MM.1S (cell line): ENCODE results near the gene MDK.

Experiments
- DNase-seq: peaks from one replicate; pipeline ENCODE4 v3.0.0-alpha.2; 2015
- H2AFZ ChIP-seq: fragments of 300-600 bp; sonication (generic); 2 replicates; pipeline ENCODE4 v1.6.0; 2016; ENCODE audit warnings: antibody characterized with exemption, low read length
- H3F3A ChIP-seq: fragments of 300-600 bp; sonication (generic); 2 replicates; pipeline ENCODE4 v1.6.1; 2016; ENCODE audit warnings: mild to moderate bottlenecking, antibody characterized with exemption, low read length, moderate library complexity, mixed read lengths; ENCODE audit not compliant: insufficient read depth
- H3K27ac ChIP-seq: fragments of 300-600 bp; sonication (generic); 2 replicates; pipeline ENCODE4 v1.5.1; 2016; ENCODE audit warnings: mild to moderate bottlenecking, low read length
- H3K27me3 ChIP-seq: fragments of 300-600 bp; sonication (generic); replicated peaks from 2 replicates; pipeline ENCODE4 v1.6.0; 2016; ENCODE audit warnings: low read length; ENCODE audit not compliant: insufficient read depth
- H3K36me3 ChIP-seq: fragments of 300-600 bp; sonication (generic); replicated peaks from 2 replicates; pipeline ENCODE4 v1.6.1; 2016; ENCODE audit warnings: mild to moderate bottlenecking, low read length, mixed read lengths; ENCODE audit not compliant: insufficient read depth
- H3K4me1 ChIP-seq: fragments of 300-600 bp; sonication (generic); 2 replicates; pipeline ENCODE4 v1.6.1; 2016; ENCODE audit warnings: low read length, mixed read lengths
- H3K4me2 ChIP-seq: fragments of 300-600 bp; sonication (generic); 2 replicates; pipeline ENCODE4 v1.6.0; 2016; ENCODE audit warnings: low read depth, low read length
- H3K4me3 ChIP-seq: fragments of 300-600 bp; sonication (generic); 2 replicates; pipeline ENCODE4 v1.5.1; 2016; ENCODE audit warnings: low read length, mixed read lengths
- H3K79me2 ChIP-seq: fragments of 300-600 bp; sonication (generic); 2 replicates; pipeline ENCODE4 v1.6.1; 2016; ENCODE audit warnings: mixed run types, low read length, mixed read lengths
- H3K9ac ChIP-seq: fragments of 300-600 bp; sonication (generic); 2 replicates; pipeline ENCODE4 v1.6.1; 2016; ENCODE audit warnings: low read length, mixed read lengths
- H3K9me2 ChIP-seq: fragments of 300-600 bp; sonication (generic); replicated peaks from 2 replicates; pipeline ENCODE4 v1.6.1; 2016; ENCODE audit warnings: mild to moderate bottlenecking, low read length, mixed read lengths; ENCODE audit not compliant: insufficient read depth
- H3K9me3 ChIP-seq: fragments of 300-600 bp; sonication (generic); replicated peaks from 2 replicates; pipeline ENCODE4 v1.6.1; 2016; ENCODE audit warnings: mild to moderate bottlenecking, low read length, mixed read lengths; ENCODE audit not compliant: insufficient read depth
- H4K20me1 ChIP-seq: fragments of 300-600 bp; sonication (generic); 2 replicates; pipeline ENCODE4 v1.6.1; 2016; ENCODE audit warnings: mild to moderate bottlenecking, low read length, moderate library complexity, mixed read lengths; ENCODE audit not compliant: insufficient read depth
- EZH2 ChIP-seq: fragments of 300-600 bp; sonication (generic); optimal IDR thresholded peaks from 2 replicates; pipeline ENCODE3; 2017; ENCODE audit warnings: low read depth, mild to moderate bottlenecking, antibody characterized with exemption, low read length, mixed read lengths
- EZH2phosphoT487 ChIP-seq: fragments of 300-600 bp; sonication (generic); IDR thresholded peaks from 2 replicates; pipeline ENCODE4 v1.6.1; 2018; ENCODE audit warnings: antibody characterized with exemption, low read length
- TF ChIP-seq, protein P1 (sequence below): fragments of 300-600 bp; sonication (generic); IDR thresholded peaks from 2 replicates; pipeline ENCODE4 v1.5.1; 2016; ENCODE audit warnings: antibody characterized with exemption, low read length, mixed read lengths

MDK gene

GRCh38 chr11:46418751-46419150 is 37.3 kb downstream of the MDK start:
- H3K9ac ChIP-seq = no peak overlapping the region
- H3K79me2 ChIP-seq = no peaks in the 10 kb centered on the region
- TF ChIP-seq EZH2 = no peak
- TF ChIP-seq EZH2phosphoT487 = no peak
- TF ChIP-seq, protein P1, sequence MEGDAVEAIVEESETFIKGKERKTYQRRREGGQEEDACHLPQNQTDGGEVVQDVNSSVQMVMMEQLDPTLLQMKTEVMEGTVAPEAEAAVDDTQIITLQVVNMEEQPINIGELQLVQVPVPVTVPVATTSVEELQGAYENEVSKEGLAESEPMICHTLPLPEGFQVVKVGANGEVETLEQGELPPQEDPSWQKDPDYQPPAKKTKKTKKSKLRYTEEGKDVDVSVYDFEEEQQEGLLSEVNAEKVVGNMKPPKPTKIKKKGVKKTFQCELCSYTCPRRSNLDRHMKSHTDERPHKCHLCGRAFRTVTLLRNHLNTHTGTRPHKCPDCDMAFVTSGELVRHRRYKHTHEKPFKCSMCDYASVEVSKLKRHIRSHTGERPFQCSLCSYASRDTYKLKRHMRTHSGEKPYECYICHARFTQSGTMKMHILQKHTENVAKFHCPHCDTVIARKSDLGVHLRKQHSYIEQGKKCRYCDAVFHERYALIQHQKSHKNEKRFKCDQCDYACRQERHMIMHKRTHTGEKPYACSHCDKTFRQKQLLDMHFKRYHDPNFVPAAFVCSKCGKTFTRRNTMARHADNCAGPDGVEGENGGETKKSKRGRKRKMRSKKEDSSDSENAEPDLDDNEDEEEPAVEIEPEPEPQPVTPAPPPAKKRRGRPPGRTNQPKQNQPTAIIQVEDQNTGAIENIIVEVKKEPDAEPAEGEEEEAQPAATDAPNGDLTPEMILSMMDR = no peak
- no peak overlapping the region for H3K27ac ChIP-seq
- no peaks in the 10 kb centered on the region for H3K9me2 ChIP-seq
- no peak overlapping the region for H3K4me2 ChIP-seq
- no peaks in the 10 kb centered on the region for H4K20me1 ChIP-seq
- no peak overlapping the region for H2AFZ ChIP-seq
- H3K27me3 ChIP-seq = no peaks in the 10 kb centered on the region
- H3F3A ChIP-seq = no peaks in the 10 kb centered on the region
- H3K4me1 ChIP-seq = no peaks in the 10 kb centered on the region
- no peaks in the 10 kb centered on the region for H3K36me3 ChIP-seq
- H3K4me3 ChIP-seq = no peak overlapping the region
- DNase-seq = no peak
- H3K9me3 ChIP-seq = no peaks in the 10 kb centered on the region

GRCh38 chr11:46420513-46420912 is 39.0 kb downstream of the MDK start:
- H3K4me1 ChIP-seq = no peaks in the 10 kb centered on the region
- H4K20me1 ChIP-seq = no peaks in the 10 kb centered on the region
- TF ChIP-seq, protein P1 = no peak
- TF ChIP-seq EZH2 (no peak), EZH2phosphoT487 (no peak)
- H3K9me2 ChIP-seq = no peaks in the 10 kb centered on the region
- no peaks in the 10 kb centered on the region for H3K79me2 ChIP-seq
- H3K4me2 ChIP-seq = no peak overlapping the region
- no peak overlapping the region for H3K27ac ChIP-seq
- H3F3A ChIP-seq = no peaks in the 10 kb centered on the region
- H3K4me3 ChIP-seq = no peak overlapping the region
- no peaks in the 10 kb centered on the region for H3K9me3 ChIP-seq
- H3K9ac ChIP-seq = no peak overlapping the region
- H3K27me3 ChIP-seq = no peaks in the 10 kb centered on the region
- DNase-seq = no peak
- H3K36me3 ChIP-seq = no peaks in the 10 kb centered on the region
- no peak overlapping the region for H2AFZ ChIP-seq

DNA sequence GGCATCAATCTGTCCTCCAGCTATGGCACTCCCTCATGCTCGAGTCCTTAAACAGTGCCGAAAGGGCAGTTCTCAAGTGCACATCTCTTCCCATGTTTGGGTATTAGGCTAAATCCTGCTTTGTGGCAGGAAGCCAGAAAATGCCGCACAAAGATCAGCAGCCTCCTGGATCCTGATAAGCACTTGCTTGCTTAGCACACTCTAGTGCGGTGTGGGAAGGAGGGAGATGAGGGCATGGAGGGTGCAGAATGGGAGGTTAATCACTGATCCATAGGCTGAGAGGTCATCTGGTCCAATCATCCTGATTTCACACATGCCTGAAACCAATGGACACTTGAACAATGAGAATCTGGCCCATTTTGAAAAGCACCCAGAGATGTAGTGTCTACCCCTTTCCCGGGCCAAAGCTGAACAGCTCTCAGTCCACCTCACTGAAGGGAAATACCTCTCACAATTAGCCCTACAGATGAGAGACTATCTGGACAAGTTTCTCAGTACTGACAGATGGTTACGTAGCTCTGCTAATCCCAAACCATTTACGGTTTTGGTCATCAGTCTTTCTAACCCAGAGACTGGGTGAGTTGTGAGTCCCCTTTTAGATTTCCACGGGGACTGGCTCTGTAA is 39.9 kb downstream of the MDK start:
- Histone ChIP-seq H3K27me3 (no peaks in the 10 kb centered on the region), H3K4me3 (no peak overlapping the region), H3K4me2 (no peak overlapping the region), H3K4me1 (no peaks in the 10 kb centered on the region), H3K9ac (no peak overlapping the region), H3K79me2 (no peaks in the 10 kb centered on the region), H3F3A (no peaks in the 10 kb centered on the region), H3K27ac (no peak overlapping the region), H3K9me2 (no peaks in the 10 kb centered on the region), H3K9me3 (no peaks in the 10 kb centered on the region), H2AFZ (no peak overlapping the region), H3K36me3 (no peaks in the 10 kb centered on the region), H4K20me1 (no peaks in the 10 kb centered on the region)
- TF ChIP-seq, protein P1 = no peak
- TF ChIP-seq EZH2 = no peak
- no peak for TF ChIP-seq EZH2phosphoT487
- no peak for DNase-seq
